Left ventricle myocardium inferior (tissue), 1 donor: ENCODE data around the gene FOXO3. TPM values are rescaled to one million over a fixed set of nuclear protein-coding genes. Genes with fewer than 3 reads are reported as not detected.
A peak's percentile ranks its signal among the peaks of the same experiment; 100 is the strongest.
"Not testable (repeated sequence)": the region's sequence is repeated elsewhere in the genome, so short reads cannot be mapped to it uniquely, and the experiment has no call there.

Source experiments
- DNase-seq: peaks from one replicate; pipeline ENCODE4 v3.0.0-alpha.2; 2020
- H3K27ac ChIP-seq: fragments of 200-600 bp; replicated peaks from 2 replicates; pipeline ENCODE4 v1.8.0; 2021
- H3K27me3 ChIP-seq: fragments of 200-600 bp; 2 replicates; pipeline ENCODE4 v1.8.0; 2021; ENCODE audit warnings: low read depth
- H3K36me3 ChIP-seq: fragments of 200-600 bp; 2 replicates; pipeline ENCODE4 v1.8.0; 2021
- H3K4me1 ChIP-seq: fragments of 200-600 bp; 2 replicates; pipeline ENCODE4 v1.8.0; 2021
- H3K4me3 ChIP-seq: fragments of 200-600 bp; 2 replicates; pipeline ENCODE4 v1.8.0; 2021; ENCODE audit warnings: mild to moderate bottlenecking, moderate library complexity
- H3K9me3 ChIP-seq: fragments of 200-600 bp; replicated peaks from 2 replicates; pipeline ENCODE4 v1.8.0; 2021
- intact Hi-C: fragments of 100-400 bp; cut with micrococcal nuclease; formaldehyde crosslinking; loops from one replicate; pipeline ENCODE4 v1.11.0; 2022
- total RNA-seq: library from RNA; stranded (reverse); fragmentation: NEBNext Ultra II Directional; extraction: Animal tissue kit (Norgen Biotek cat#: 25700); gene quantifications from one replicate; pipeline ENCODE4 v1.2.1, GENCODE V29; 2021
- TF ChIP-seq, protein P1 (sequence below): fragments of 200-600 bp; IDR thresholded peaks from 2 replicates; pipeline ENCODE4 v1.8.0; 2021; ENCODE audit warnings: antibody characterized with exemption, mild to moderate bottlenecking, borderline replicate concordance
- donor health status: DM: no; HTN: yes; CAD: no; lungs with severe emphysema.

Gene FOXO3
- total RNA-seq, 1 donor from 2014 or later: 34.8 TPM

GRCh38 chr6:108559884-108560462 is 744 bp upstream of the FOXO3 start:
- DNase-seq: no peak
- no peaks in the 10 kb centered on the region for H3K36me3 ChIP-seq
- no peaks in the 10 kb centered on the region for H3K27me3 ChIP-seq
- H3K4me1 ChIP-seq: peaks cover 71% of the 10 kb centered on the region
- intact Hi-C loops: loop anchor here (5.0 to 10.0 kb wide), 2 partner anchors 95 to 222 kb away; no protein-coding TSS in a partner anchor
- H3K27ac ChIP-seq: peak overlapping the region; percentile 98
- TF ChIP-seq, protein P1, sequence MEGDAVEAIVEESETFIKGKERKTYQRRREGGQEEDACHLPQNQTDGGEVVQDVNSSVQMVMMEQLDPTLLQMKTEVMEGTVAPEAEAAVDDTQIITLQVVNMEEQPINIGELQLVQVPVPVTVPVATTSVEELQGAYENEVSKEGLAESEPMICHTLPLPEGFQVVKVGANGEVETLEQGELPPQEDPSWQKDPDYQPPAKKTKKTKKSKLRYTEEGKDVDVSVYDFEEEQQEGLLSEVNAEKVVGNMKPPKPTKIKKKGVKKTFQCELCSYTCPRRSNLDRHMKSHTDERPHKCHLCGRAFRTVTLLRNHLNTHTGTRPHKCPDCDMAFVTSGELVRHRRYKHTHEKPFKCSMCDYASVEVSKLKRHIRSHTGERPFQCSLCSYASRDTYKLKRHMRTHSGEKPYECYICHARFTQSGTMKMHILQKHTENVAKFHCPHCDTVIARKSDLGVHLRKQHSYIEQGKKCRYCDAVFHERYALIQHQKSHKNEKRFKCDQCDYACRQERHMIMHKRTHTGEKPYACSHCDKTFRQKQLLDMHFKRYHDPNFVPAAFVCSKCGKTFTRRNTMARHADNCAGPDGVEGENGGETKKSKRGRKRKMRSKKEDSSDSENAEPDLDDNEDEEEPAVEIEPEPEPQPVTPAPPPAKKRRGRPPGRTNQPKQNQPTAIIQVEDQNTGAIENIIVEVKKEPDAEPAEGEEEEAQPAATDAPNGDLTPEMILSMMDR: no peak
- no peaks in the 10 kb centered on the region for H3K9me3 ChIP-seq
- peak overlapping the region; percentile 88 for H3K4me3 ChIP-seq

DNA sequence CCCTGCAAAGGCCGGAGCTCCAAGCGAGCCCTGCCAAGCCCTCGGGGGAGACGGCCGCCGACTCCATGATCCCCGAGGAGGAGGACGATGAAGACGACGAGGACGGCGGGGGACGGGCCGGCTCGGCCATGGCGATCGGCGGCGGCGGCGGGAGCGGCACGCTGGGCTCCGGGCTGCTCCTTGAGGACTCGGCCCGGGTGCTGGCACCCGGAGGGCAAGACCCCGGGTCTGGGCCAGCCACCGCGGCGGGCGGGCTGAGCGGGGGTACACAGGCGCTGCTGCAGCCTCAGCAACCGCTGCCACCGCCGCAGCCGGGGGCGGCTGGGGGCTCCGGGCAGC is 561 bp downstream of the FOXO3 start:
- H3K27me3 ChIP-seq, H3K9me3 ChIP-seq, DNase-seq, H3K36me3 ChIP-seq: not testable (repeated sequence)
- Histone ChIP-seq H3K4me1 (peaks cover 77% of the 10 kb centered on the region), H3K27ac (peak overlapping the region; percentile 98), H3K4me3 (peak overlapping the region; percentile 88)
- intact Hi-C loops: loop anchor here (10.0 kb wide), 1 partner anchor 94 kb away; no protein-coding TSS in a partner anchor

- H3K4me1 ChIP-seq: peaks cover 77% of the 10 kb centered on the region
- H3K27me3 ChIP-seq: no peaks in the 10 kb centered on the region
- TF ChIP-seq, protein P1: no peak
- DNase-seq: peak; percentile 31
- H3K36me3 ChIP-seq: peaks cover 2% of the 10 kb centered on the region
- H3K4me3 ChIP-seq: peak overlapping the region; percentile 88
- H3K9me3 ChIP-seq: no peaks in the 10 kb centered on the region
- H3K27ac ChIP-seq: peak overlapping the region; percentile 98
- intact Hi-C loops: loop anchor here (10.0 kb wide), 1 partner anchor 93 kb away; no protein-coding TSS in a partner anchor
Observed at GRCh38 chr6:108561742-108562502, 1.2 kb downstream of the FOXO3 start.

- peaks cover 77% of the 10 kb centered on the region for H3K4me1 ChIP-seq
- H3K27ac ChIP-seq: peak overlapping the region; percentile 98
- no peaks in the 10 kb centered on the region for H3K27me3 ChIP-seq
- intact Hi-C loops: loop anchor here (10.0 kb wide), 1 partner anchor 92 kb away; no protein-coding TSS in a partner anchor
- no peaks in the 10 kb centered on the region for H3K9me3 ChIP-seq
- DNase-seq: peak; percentile 64
- peaks cover 9% of the 10 kb centered on the region for H3K36me3 ChIP-seq
- peak overlapping the region; percentile 88 for H3K4me3 ChIP-seq
- TF ChIP-seq, protein P1: peak; percentile 29
Observed at GRCh38 chr6:108562503-108562993, 1.8 kb downstream of the FOXO3 start.

- Histone ChIP-seq H3K4me3 (peak overlapping the region; percentile 88), H3K27me3 (no peaks in the 10 kb centered on the region), H3K27ac (peak overlapping the region; percentile 98), H3K9me3 (no peaks in the 10 kb centered on the region), H3K4me1 (peaks cover 84% of the 10 kb centered on the region), H3K36me3 (peaks cover 15% of the 10 kb centered on the region)
- DNase-seq: no peak
- intact Hi-C loops: loop anchor here (10.0 kb wide), 1 partner anchor 92 kb away; no protein-coding TSS in a partner anchor
- TF ChIP-seq, protein P1: no peak
Observed at GRCh38 chr6:108563292-108563691, 2.6 kb downstream of the FOXO3 start.

DNA sequence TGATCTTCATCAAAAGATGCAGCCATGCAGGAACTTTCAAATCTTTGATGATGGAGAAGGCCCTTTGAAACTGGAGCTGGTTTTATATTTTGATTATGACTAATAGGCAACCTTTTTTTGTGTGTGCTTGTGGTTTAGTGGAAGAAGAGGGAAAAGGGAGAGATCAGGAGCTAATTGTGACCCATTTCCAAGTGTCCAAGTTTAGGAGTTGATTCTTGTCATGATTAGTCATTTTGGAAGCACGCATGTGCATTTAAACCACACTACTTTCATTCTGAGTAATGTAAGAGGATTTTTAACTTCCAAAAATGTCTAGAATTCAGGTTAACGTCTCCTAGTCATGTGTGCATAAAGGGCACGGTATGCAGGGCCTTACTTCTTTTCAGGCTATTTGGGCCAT is 3.5 kb downstream of the FOXO3 start:
- DNase-seq: no peak
- Histone ChIP-seq H3K27me3 (no peaks in the 10 kb centered on the region), H3K4me3 (peak overlapping the region; percentile 88), H3K4me1 (peaks cover 86% of the 10 kb centered on the region), H3K27ac (peak overlapping the region; percentile 98), H3K36me3 (peaks cover 21% of the 10 kb centered on the region), H3K9me3 (no peaks in the 10 kb centered on the region)
- intact Hi-C loops: loop anchor here (10.0 kb wide), 1 partner anchor 91 kb away; no protein-coding TSS in a partner anchor
- TF ChIP-seq, protein P1: no peak
